Muscle of back (tissue), 11 donors: ENCODE data around the gene HLA-DQB2. TPM values are rescaled to one million over a fixed set of nuclear protein-coding genes. Genes with fewer than 3 reads are reported as not detected.
"Not testable (repeated sequence)": the region's sequence is repeated elsewhere in the genome, so short reads cannot be mapped to it uniquely, and the experiment has no call there.

Source experiments
- DNase-seq, 3 donors: peaks; one replicate each; pipeline versions ENCODE4 v3.0.0 to v3.0.0-alpha.2; 2013
- polyA plus RNA-seq, 10 donors: library from polyadenylated mRNA; unstranded; fragments of 120-200 nt; gene quantifications; one replicate each; pipeline ENCODE4 v1.2.1, GENCODE V29; 2013; ENCODE audit not compliant: insufficient read length in 10 of 10

The HLA-DQB2 gene
- polyA plus RNA-seq, 10 donors, result 0.17 to 0.70 (median 0.32) TPM; not detected in 4

DNA sequence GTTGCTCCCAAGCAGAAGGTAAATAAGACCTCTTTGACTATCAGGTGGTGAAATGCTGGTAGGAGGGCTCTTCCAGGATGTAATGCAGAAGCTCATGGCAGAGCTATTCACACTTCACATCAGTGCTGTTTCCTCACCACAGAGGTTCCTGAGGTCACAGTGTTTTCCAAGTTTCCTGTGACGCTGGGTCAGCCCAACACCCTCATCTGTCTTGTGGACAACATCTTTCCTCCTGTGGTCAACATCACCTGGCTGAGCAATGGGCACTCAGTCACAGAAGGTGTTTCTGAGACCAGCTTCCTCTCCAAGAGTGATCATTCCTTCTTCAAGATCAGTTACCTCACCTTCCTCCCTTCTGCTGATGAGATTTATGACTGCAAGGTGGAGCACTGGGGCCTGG, 17.7 kb downstream of the HLA-DQB2 start:
- DNase-seq, result not testable (repeated sequence)

DNA sequence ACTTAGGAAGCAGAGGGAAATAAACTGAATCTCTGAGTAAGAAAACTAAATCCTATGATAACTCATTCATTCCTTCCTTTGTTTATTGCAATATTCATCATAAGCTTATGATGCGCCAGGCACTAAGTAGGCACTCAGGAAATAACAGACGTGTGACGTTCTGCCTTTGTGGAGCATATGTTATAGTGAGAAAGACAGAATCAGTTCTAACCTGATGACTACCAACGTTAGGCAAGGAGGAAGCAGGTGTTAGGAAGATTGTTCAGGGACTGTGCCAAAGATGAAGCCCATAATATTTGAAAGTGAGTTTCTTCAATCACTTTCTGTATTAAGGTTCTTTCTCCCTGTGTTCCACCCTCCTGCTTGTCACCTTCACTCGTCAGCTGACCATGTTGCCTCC, 18.6 kb downstream of the HLA-DQB2 start:
- DNase-seq, result no peak

DNA sequence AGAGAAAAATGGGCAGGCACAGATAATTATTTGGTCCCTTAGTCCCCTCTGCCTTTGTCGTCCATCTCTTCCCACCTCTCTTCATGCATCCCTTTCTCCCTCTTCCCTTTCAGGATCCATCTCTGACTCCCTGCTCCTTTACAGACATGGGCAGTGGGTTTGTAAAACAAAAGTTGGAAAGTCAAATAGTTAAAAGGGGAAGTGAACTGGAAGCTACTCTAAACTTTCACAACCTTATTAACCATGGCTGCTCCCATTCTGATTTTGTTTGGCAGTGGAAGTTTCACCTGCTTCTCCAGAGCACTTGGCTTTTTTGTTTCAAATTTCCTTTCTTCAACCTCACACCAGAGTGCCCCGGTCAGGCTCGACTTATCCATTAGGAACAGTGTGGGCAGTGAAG, 21.0 kb downstream of the HLA-DQB2 start:
- no peak for DNase-seq

DNA sequence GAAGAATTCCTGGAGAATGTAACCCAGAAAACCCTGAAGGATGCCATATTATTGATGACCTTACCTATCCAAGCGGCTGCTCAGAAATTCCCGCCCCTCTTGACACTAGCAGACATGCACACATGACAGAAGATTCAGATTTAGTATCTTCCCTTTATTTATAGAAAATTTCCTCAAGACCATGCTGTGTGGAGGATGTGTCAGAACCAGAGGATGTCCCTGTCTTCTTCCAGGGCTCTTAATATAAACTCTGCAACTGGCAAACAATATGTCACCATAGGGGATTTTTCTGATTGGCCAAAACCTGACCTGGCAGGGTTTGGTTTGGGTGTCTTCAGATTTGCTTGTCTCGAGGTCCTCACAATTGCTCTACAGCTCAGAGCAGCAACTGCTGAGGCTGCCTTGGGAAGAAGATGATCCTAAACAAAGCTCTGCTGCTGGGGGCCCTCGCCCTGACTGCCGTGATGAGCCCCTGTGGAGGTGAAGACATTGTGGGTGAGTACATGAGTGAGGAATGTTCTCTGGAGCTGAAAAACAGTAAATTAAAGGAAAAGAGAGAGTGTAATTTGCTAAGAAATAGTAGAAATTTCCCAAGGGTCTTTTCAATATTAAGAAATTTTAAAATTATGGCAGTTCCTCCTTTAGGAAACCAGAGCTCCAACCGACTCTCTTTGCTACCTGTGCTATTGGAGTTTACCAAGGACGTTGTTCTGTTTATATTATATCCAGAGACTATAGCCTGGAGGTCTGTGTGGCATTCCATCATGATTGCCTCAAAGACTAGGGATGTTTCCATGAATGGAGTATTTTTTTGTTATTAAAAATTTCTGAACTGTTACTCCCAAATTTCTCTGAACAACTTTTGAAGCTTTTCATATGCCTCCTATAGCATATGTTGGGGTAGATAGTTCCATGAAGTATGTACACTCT, 22.0 kb downstream of the HLA-DQB2 start, which contains the start of gene HLA-DQA2:
TSS of gene HLA-DQA2 (plus strand) at position 361 of the 930 bp plus-strand sequence. CDS start at position 414, 53 bp downstream.
- no peak for DNase-seq

DNA sequence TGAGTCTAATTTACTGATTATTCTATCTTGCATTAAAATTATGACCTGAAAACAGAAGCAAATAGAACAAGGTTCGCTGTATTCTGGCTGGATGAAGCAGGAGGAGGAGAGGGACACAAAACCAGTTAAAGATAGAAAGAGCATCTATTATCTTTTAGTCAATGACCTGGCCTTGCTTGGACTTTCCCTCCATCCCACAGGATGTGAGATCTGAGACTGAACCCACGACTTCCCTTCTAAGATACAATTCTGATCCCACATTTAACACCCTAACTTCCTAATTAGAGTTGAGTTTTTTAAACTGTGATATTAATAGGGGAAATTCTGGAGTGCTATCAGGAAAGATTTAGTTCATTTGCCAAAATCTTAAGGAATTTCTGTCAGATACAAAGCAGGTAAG, 25.2 kb downstream of the HLA-DQB2 start:
- DNase-seq, result no peak

DNA sequence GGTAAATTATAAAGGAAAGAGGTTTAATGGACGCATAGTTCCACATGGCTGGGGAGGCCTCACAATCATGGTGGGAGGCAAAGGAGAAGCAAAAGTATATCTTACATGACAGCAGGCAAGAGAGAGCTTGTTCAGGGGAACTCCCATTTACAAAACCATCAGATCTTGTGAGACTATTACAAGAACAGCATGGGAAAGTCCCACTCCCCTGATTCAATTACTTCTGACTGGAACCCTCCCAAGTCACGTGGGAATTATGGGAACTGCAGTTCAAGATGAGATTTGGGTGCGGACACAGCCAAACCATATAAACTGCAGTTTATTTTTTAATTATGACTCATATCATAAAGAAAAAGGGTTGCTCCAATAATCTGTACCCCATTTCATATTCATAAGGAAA, 44.5 kb downstream of the HLA-DQB2 start:
- DNase-seq, result no peak

DNA sequence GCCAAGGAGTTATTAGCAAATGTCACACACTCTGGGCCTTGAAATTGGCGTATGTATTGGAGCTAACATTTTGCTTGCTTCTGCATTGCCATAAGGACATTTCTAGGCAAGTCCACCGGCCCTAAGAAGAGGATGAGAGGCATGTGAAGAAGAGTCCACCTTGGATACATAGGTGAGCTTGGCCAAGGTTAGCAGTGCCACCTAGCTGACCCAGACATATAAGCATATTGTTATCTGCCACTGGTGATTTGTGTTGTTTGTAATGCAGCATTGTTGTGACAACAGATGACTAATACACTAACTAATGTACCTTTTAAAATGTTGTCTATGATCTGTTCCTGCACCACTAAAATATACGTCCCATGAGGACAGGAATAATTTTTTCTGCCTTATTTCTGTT, 46.9 kb downstream of the HLA-DQB2 start:
- no peak for DNase-seq

DNA sequence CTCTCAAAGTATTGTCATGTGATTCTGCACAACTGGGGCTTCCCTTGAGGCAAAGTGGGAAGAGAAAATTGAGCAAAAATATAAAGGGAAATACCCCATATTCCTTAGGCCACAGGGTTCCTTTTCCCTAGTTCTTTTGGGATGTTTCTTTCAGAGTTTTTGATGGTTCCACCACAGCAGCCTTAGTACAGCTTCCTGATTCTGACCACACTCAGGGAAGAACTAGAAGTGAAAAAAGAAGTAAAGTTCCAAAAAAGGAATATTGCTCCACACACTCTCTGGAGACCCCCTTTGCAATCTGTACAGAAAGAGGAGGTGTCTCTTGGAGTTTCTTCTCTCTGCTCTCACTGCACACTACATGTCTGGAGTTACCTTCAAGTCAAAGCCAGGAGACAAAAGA, 50.1 kb downstream of the HLA-DQB2 start:
- DNase-seq, result no peak

DNA sequence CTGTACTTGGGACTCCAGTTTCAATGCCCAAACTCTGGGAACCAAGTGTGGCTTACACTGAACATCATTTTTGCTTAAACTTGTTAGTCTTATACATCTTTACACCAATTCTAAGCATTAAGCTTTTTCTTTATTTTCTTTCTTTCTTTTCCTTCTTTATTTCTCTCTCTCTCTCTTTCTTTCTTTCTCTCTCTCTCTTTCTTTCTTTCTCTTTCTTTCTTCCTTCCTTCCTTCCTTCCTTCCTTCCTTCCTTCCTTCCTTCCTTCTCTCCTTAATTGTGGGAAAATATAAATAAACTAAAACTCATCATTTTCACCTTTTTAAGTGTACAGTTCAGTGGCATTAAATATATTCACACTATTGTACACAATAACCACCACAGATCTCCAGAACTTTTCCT, 53.7 kb downstream of the HLA-DQB2 start:
- no peak for DNase-seq

Other genes with a start within 250 kb of the HLA-DQB2 start
- 10 to 100 TPM in 3 of 10 donors, 1 to 10 TPM in 7; 1.1 to 19.3 (median 2.9) TPM for gene HLA-DRB5, start 233.2 kb downstream of the HLA-DQB2 start, polyA plus RNA-seq
- 10 to 100 TPM in 6 of 10 donors, 1 to 10 TPM in 4; 3.9 to 22.6 (median 11.4) TPM for gene HLA-DRB1, start 173.7 kb downstream of the HLA-DQB2 start, polyA plus RNA-seq
- 1 to 10 TPM in 9 of 10 donors, under 1 TPM in 1; 0.89 to 6.0 (median 2.5) TPM for gene HLA-DQA1, start 126.1 kb downstream of the HLA-DQB2 start, polyA plus RNA-seq
- gene HLA-DQB1, start 96.9 kb downstream of the HLA-DQB2 start, polyA plus RNA-seq, result 1 to 10 TPM in 9 of 10 donors, under 1 TPM in 1; 0.84 to 6.4 (median 2.3) TPM
- under 1 TPM in 6 of 10 donors, not detected in 4; 0.14 to 0.69 (median 0.53) TPM for gene HLA-DQA2, start 22.1 kb downstream of the HLA-DQB2 start, polyA plus RNA-seq
- gene HLA-DOB, start 53.5 kb upstream of the HLA-DQB2 start, polyA plus RNA-seq, result under 1 TPM in 7 of 10 donors, not detected in 3; 0.15 to 0.61 (median 0.25) TPM
- gene TAP2, start 75.2 kb upstream of the HLA-DQB2 start, polyA plus RNA-seq, result 1 to 10 TPM; 3.5 to 8.5 (median 5.8) TPM
- gene PSMB8, start 80.5 kb upstream of the HLA-DQB2 start, polyA plus RNA-seq, result 10 to 100 TPM; 12.0 to 20.3 (median 14.7) TPM
- gene TAP1, start 90.2 kb upstream of the HLA-DQB2 start, polyA plus RNA-seq, result 10 to 100 TPM in 4 of 10 donors, 1 to 10 TPM in 6; 7.6 to 11.6 (median 9.9) TPM
- 1 to 10 TPM; 2.9 to 8.8 (median 5.2) TPM for gene PSMB9, start 90.7 kb upstream of the HLA-DQB2 start, polyA plus RNA-seq
- 1 to 10 TPM; 2.6 to 9.0 (median 4.8) TPM for gene HLA-DMB, start 177.5 kb upstream of the HLA-DQB2 start, polyA plus RNA-seq
- 10 to 100 TPM in 2 of 10 donors, 1 to 10 TPM in 8; 2.0 to 19.2 (median 5.0) TPM for gene HLA-DMA, start 189.6 kb upstream of the HLA-DQB2 start, polyA plus RNA-seq
- 100 to 1,000 TPM; 138 to 187 (median 160) TPM for gene BRD2, start 205.1 kb upstream of the HLA-DQB2 start, polyA plus RNA-seq
- gene HLA-DOA, start 246.1 kb upstream of the HLA-DQB2 start, polyA plus RNA-seq, result 1 to 10 TPM; 1.3 to 7.6 (median 3.3) TPM